Islet precursor cell (in vitro differentiated cells): ENCODE measurements around the gene C2orf76.
A peak's percentile ranks its signal among the peaks of the same experiment; 100 is the strongest.

Experiments
- DNase-seq: peaks from one replicate; pipeline ENCODE4 v3.0.0-alpha.2; 2018

C2orf76 gene

GRCh38 chr2:119337749-119338148 lies 28.9 kb downstream of the C2orf76 start:
- DNase-seq = no peak

GRCh38 chr2:119333833-119334232 lies 32.8 kb downstream of the C2orf76 start:
- DNase-seq = no peak

GRCh38 chr2:119333360-119333759 lies 33.3 kb downstream of the C2orf76 start:
- DNase-seq = no peak

GRCh38 chr2:119332953-119333352 lies 33.7 kb downstream of the C2orf76 start:
- DNase-seq = no peak

GRCh38 chr2:119327431-119327830 lies 39.2 kb downstream of the C2orf76 start:
- no peak for DNase-seq

- no peak for DNase-seq
Measured at GRCh38 chr2:119326938-119327337, 39.7 kb downstream of the C2orf76 start.

- no peak for DNase-seq
Measured at GRCh38 chr2:119324685-119325270, 41.9 kb downstream of the C2orf76 start.

- DNase-seq = no peak
Measured at GRCh38 chr2:119323459-119323858, 43.2 kb downstream of the C2orf76 start.

- no peak for DNase-seq
Measured at GRCh38 chr2:119319593-119319992, 47.0 kb downstream of the C2orf76 start.

GRCh38 chr2:119317554-119317953 lies 49.1 kb downstream of the C2orf76 start:
- no peak for DNase-seq

- DNase-seq = no peak
Measured at GRCh38 chr2:119316066-119316465, 50.6 kb downstream of the C2orf76 start.

GRCh38 chr2:119315241-119315925 lies 51.3 kb downstream of the C2orf76 start:
- DNase-seq = no peak

GRCh38 chr2:119311831-119312230 lies 54.8 kb downstream of the C2orf76 start:
- DNase-seq = no peak

GRCh38 chr2:119311371-119311770 lies 55.3 kb downstream of the C2orf76 start:
- peak; percentile 80 for DNase-seq

GRCh38 chr2:119308793-119309330 lies 57.8 kb downstream of the C2orf76 start:
- DNase-seq = no peak

- no peak for DNase-seq
Measured at GRCh38 chr2:119307419-119308140, 59.1 kb downstream of the C2orf76 start.

GRCh38 chr2:119306196-119306590 lies 60.4 kb downstream of the C2orf76 start:
- no peak for DNase-seq

GRCh38 chr2:119305497-119306195 lies 61.0 kb downstream of the C2orf76 start:
- no peak for DNase-seq

- no peak for DNase-seq
Measured at GRCh38 chr2:119304847-119305246, 61.8 kb downstream of the C2orf76 start.

- DNase-seq = no peak
Measured at GRCh38 chr2:119301413-119301812, 65.2 kb downstream of the C2orf76 start.

GRCh38 chr2:119295688-119296375 lies 70.8 kb downstream of the C2orf76 start:
- no peak for DNase-seq

- no peak for DNase-seq
Measured at GRCh38 chr2:119294671-119295070, 72.0 kb downstream of the C2orf76 start.

GRCh38 chr2:119293900-119294299 lies 72.7 kb downstream of the C2orf76 start:
- DNase-seq = no peak
